GM18526 (cell line): ENCODE measurements around the gene TNFRSF4.

Experiments used
- POLR2A ChIP-seq: IDR thresholded peaks from 3 replicates; pipeline ENCODE4 v1.6.1; 2011; ENCODE audit not compliant: insufficient read length; ENCODE audit errors: extremely low read depth

TNFRSF4 gene

DNA sequence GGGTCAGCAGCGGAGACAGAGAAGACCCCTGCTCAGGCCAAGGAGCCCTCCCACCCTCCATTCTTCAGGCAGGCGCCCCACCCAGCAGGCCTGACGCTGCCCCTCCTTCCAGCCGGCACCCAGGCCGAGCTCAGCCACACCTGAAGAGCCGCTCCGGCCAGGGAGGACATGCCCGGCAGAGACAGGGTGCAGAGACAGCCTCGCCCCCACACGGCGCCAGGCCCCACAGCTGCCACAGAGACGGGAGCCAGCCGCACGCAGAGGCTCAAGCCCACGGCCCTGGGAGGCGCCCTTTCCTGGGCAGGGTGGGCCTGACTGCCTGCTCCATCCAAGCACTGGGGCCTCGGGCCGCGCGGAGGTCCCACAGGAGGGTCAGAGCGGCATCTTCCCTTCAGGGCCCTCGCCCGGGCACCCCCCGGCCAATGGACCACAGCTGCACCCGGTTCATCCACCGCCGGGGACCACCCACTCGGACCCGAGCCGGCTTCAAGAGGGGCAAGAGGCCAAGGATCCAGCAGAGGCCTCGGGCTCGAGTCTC, 35.1 kb downstream of the TNFRSF4 start:
- TF ChIP-seq POLR2A, result no peak

DNA sequence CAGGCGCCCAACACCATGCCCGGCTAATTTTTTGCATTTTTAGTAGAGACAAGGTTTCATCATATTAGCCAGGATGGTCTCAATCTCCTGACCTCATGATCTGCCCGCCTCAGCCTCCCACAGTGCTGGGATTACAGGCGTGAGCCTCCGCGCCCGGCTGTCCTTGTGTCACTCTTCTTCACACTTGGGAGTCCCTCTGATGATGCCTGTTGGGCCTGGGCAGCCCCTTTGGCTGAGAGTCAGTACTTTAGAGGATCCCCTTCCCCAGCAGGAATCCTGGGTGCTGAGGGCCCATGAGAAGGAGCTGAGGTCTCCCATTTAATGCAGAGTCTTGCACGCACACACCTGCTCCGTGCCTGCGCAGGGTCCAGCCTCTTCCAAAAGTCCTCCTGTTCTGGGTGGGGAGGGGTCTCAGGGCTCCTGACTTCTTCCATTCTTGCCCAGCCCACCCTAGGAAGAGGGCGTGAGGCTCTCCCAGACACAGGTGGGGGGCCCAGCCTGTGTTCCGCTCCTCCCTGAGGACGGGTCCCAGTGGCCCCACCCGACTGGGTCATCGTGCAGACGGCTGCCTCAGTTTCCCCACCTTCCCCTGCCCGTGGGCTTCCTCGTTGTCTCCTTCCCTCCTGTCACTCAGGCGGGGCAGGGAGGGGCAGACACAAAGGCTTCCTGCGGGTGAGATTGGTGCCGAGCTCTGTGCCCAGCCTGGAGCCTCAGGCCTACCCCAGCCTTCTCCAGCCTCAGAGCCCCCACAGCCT, 36.3 kb downstream of the TNFRSF4 start:
- TF ChIP-seq POLR2A, result no peak

DNA sequence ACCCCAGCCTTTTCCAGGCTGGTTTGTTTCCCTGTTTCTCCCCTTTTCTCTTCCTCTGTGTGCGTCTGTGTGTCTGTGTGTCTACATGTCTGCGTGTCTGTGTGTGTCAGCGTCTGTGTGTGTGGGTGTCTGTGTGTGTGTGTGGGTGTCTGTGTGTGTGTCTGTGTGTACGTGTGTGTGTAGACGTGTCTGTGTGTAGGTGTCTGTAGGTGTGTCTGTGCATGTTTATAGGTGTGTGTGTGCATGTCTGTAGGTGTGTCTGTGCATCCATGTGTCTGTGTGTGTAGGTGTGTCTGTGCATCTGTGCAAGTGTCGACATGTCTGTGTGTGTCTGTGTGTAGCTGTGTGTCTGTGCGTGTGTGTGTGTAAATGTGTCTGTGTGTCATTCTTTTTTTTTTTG, 37.0 kb downstream of the TNFRSF4 start:
- no peak for TF ChIP-seq POLR2A

DNA sequence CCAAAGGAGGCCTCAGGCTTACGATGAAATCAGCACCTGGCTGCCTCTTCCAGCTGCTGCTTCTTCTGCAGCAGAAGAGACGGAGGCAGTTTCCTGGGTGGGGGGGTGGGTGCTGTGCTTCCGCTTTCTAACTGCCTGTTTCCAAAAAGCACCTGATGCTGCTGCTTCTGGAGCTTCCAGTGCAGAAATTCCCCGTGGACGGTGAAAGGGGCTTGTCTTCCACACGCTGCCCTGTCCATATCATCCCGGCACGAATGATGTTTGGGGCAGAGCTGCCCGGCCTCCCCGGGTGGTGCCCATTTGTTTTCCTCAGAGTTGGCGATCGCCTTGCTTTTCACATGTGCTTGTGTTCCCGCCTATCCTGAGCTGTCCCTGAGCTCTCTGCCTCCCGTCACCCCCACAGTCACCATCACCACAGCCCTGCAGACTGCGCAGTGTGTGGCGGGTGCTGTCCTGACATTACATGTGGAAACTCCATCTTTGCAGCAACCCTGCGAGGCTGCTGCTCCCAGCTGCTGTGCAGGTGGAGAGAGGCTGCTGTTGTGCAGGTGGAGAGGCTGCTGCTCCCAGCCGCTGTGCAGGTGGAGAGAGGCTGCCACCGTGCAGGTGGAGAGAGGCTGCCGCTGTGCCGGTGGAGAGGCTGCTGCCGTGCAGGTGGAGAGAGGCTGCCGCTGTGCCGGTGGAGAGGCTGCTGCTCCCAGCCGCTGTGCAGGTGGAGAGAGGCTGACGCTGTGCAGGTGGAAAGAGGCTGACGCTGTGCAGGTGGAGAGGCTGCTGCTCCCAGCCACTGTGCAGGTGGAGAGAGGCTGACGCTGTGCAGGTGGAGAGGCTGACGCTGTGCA, 38.5 kb downstream of the TNFRSF4 start:
- TF ChIP-seq POLR2A, result no peak

DNA sequence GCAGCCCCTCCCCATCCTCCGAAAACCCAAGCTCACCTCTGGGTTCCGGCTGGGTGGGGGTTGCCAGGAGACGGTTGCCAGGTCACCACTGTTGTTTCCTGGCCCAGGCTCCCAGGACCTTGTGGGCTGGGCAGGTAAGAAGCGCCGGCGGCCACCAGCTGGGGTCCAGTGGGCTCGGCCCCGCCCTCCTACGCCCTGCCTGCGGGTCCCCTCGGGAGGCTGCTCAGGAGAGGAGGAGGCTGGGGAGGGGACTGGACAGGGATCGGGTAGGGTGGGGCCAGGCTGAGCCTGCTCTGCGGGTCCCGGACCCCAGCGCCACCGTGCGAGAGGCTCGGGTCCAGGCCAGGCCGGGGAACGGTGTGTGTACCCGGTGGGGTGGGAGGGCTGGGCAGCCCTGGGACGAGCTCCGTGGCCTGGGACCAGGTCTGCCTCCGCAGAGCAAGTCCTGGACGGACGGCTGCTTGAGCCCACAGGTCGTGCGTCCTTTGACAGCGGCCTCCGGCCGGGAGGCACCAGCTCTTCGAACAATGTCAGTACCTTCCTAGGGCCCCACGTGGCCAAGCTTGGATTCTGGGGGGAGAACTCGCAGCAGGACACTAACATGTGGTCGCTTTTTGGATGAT, 40.0 kb downstream of the TNFRSF4 start, which contains the start of gene TTLL10:
Gene TTLL10 (plus strand): TSS at position 88 of the 623 bp plus-strand sequence. CDS start 5,336 bp downstream, outside the sequence.
- TF ChIP-seq POLR2A, result no peak

DNA sequence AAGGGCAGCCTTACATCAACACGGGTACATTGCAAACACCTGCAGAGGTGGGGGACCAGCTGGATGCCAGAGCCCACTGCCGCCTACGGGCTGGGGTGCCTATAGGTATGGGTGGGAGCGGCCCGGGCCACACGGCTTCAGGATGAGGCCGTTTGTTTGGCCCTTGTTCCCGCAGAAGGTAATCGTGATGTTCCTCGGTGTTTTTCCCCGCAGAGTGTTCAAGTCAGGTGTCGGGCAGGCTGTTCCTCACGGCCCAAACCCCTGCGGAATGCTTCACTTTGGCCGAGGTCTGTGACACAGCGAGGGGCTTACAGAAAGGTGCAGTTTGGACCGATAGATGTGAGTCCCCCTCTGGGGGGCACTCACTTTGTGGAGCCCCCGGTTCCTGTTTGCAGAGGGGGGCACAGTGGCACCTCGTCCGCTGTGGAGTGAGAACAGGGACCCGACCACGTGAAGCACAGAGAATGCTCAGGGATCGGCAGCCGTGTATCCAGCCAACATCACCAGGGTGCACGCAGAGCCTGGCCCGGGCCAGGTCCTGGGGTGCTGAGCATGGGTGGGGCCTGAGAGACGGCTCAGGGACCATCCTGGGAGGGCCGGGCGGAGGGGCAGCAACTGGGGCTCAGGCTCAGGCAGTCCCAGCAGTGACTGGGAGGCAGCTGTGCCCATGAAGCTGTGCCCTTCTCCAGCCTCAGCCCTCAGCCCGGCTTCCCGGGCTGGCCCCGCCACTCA, 40.7 kb downstream of the TNFRSF4 start:
- TF ChIP-seq POLR2A, result no peak

DNA sequence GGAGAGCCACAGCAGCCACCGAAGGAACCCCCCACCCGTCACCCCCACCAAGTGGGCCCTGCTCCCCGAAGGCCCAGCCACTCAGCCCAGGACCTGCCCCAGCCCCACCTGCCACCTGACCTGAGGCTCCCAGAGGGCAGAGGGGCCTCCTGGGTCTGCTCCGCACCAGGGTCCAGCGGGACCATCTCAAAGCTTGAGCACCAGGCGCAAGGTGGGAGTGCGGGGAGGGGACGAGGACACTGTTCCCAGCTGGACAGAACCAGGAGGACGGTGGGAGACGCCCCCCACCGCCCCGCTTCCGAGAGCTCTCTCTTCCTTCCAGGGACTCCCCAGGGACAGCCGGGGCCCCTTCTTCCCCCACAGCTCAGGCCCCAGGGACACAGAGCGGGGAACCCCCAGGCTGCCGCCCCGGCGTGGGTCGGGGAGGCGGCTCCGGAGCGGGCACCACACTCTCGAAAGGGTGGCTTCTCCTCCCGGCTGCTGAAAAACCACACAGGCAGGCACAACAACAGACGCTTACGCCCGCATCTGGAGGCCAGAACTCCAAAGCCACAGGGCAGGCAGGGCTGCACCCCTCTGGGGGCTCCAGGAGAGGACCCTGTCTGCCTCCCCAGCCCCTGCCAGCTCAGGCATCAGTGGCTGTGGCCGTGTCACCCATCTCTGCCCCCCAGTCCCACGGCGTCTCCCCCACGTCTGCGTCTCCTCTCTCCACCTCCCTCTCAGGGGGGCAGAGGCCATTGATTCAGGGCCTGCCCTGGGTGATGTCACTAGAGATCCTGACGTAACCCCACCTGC, 42.2 kb downstream of the TNFRSF4 start:
- no peak for TF ChIP-seq POLR2A

DNA sequence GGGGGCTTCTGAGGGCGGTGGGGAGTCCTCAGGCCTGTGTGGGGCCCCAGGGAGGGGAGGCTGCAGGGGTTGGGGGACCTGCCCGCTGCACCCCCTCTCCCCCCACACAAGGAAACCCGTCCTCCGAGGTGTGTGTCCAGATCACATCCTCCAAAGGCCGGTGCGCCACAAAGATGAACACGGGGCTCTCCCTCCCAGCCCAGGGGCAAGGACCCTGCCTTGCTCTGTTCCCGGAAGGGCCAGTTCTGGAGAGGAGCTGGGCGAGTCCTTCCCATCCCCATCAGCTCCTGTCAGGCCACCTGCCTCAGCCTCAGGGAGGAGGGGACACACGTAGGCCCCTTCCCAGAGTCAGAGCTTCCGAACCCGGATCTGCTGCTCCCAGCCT, 42.8 kb downstream of the TNFRSF4 start:
- no peak for TF ChIP-seq POLR2A

DNA sequence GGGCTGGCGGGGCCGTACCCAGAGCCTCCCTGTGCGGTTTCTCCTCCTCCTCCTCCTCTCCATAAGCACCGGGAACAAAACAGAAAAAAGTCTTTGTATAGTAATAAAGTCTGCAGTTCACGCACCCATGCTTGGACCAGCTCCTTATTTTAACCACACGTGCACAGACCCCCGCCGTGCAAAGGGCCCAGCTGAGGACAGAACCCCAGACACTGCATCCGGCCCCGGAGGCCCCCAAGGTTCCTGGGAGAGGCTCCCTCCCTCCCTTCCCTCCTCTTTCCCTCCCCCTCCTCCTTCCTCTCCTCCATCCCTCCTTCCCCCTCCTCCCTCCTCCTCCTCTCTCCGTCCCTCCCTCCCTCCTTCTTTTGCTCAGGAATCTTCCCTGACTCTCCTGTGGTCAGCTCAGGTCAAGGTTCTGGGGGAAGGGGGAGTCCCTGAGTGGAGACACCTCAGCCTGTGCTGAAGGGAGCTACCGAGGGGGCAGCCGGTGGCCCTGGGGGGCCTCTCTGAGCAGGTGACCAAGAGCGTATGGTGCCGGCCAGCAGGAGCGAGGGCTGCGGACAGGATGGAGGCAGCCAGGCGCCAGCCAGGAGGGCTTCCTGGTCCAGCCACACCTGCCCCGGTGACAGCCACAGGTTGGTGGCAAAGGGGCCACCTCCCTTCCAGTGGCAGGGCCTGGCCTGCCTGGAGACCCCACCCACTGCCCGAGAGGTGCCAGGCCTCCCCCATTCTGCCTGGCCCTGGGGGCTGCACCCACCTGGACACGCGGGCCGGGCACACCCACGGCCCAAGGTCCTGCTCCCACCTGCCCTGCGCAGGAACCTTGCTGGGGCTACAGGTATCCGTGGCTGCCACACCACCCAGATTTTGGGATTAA, 43.5 kb downstream of the TNFRSF4 start:
- TF ChIP-seq POLR2A, result no peak

DNA sequence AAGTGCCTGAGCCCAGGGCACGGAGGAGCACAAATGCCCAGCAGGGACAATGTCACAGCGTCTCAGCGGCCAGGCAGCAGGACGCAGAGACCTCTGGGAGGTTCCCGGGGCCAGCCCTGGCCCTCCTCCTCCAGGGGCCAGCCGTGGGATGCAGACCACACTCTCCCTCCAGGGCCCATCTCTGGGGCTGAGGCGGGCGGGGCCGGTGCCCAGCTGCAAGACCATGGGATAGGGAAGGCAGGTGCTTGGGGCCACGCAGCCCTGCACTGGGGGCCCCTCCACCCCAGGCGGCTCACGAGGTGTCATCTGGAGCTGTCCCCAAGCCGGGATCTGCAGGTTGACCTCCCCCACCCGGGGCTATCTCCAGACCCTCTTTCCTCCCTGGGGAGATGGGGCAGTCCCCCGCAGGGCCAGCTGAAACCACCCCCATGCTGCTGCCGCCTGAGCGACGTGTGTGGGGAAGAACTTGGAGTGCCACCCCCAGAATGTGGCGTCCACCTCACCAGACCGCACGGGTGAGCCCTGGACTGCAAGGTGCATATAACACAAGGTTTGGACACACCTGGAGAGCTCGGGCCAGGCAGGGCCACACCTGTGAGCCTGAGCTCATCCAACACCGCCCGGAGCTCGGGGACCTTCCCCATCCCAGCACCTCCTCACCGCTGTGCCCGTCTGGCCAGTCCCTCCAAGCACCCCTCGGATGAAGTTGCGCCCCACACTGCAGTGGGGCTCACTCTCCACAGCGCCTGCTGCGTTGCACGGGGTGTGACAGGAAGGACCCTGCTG, 44.3 kb downstream of the TNFRSF4 start:
- no peak for TF ChIP-seq POLR2A

DNA sequence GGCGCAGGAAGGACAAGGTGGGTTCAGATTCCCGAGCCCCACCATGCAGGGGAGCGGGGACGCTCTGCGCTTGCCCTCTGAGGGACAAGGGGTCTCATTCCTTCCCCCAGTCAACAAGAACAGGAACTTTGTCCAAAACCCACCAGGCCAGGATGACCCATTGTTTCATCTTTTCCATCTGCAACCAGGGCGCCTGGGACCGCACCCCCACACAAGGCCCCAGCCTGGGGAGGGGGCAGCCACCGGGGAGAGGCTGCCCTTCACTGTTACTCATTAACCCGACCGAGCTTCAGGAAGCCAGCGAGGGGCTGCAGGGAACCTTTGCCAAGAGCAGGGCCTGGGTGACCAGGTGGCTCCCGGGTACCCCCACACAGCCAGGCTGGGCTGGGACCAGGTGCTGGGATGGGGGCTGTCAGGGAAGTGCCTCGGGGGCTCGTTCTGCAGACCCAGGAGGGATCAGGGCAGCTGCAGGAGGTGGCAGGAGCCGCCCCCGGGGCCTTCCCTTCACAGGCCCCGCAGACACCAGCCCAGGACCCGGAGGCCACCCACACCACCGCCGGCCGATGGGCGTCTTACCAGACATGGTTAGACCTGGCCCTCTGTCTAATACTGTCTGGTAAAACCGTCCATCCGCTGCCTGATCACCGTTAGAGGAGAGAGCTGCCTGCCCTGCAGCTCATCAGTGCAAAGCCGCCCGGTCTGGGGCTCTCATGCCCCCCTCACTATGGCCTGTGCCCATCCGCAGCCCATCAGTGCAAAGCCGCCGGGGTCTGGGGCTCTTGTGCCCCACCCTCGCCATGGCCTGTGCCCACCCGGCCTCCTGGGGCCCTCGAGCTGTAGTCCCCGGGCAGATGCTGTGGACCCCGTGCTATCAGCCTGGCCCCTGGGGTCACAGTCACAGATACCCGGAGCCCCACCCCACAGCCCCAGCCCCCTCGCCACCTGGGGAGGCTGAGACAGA, 45.2 kb downstream of the TNFRSF4 start:
- no peak for TF ChIP-seq POLR2A
